ENCODE measurements around the gene NFATC2IP. TPM values are rescaled to one million over a fixed set of nuclear protein-coding genes. Genes with fewer than 3 reads are reported as not detected.

Gene NFATC2IP
- total and polyA plus RNA-seq, 2 donors: 20.6 to 49.1 TPM

GRCh38 chr16:28931801-28932225 lies 18.9 kb upstream of the NFATC2IP start, which contains the start of gene CD19:
TSS of gene CD19 (plus strand) at chr16:28931971. CDS start at chr16:28932001, 30 bp downstream.
- peaks cover 5 to 44% of the 10 kb centered on the region in 2 donors for H3K4me1 ChIP-seq (ENCODE audit: control insufficient read depth in 2 of 2, insufficient read depth in 2 of 2, low read length in 2 of 2)
- WGBS: 95% methylated on average over 10 of the region's 10 CpGs

GRCh38 chr16:28932339-28933141 lies 18.2 kb upstream of the NFATC2IP start:
- H3K4me3 ChIP-seq (ENCODE audit: low read length in 2 of 2): no peak overlapping the region
- WGBS: 93% methylated on average over 20 of the region's 20 CpGs

More at GRCh38 chr16:28931801-28932225, 18.9 kb upstream of the NFATC2IP start, which contains the start of gene CD19:
- Histone ChIP-seq H3K27ac (ENCODE audit: low read depth in 1 of 2, low read length in 1 of 2) (peak within 1 kb of the TSS; percentile 3 to 80), H3K9me3 (ENCODE audit: control insufficient read depth in 2 of 2, insufficient read depth in 1 of 2, low read length in 1 of 2) (peaks cover 0 to 4% of the 10 kb centered on the region in 2 donors), H3K36me3 (ENCODE audit: control insufficient read depth in 2 of 2, insufficient read depth in 2 of 2, low read length in 1 of 2) (no peaks in the 10 kb centered on the region), H3K27me3 (ENCODE audit: control insufficient read depth in 2 of 2, insufficient read depth in 1 of 2, low read length in 1 of 2) (no peaks in the 10 kb centered on the region), H3K4me3 (ENCODE audit: low read length in 2 of 2) (no peak within 1 kb of the TSS)
- DNase-seq (ENCODE audit: low read depth in 6 of 9, low spot score in 9 of 9): no peak

GRCh38 chr16:28933171-28933570 lies 17.6 kb upstream of the NFATC2IP start:
- Histone ChIP-seq H3K4me3 (ENCODE audit: low read length in 2 of 2) (no peak overlapping the region), H3K9me3 (ENCODE audit: control insufficient read depth in 2 of 2, insufficient read depth in 1 of 2, low read length in 1 of 2) (peaks cover 0 to 5% of the 10 kb centered on the region in 2 donors), H3K4me1 (ENCODE audit: control insufficient read depth in 2 of 2, insufficient read depth in 2 of 2, low read length in 2 of 2) (peaks cover 5 to 50% of the 10 kb centered on the region in 2 donors), H3K27ac (ENCODE audit: low read depth in 1 of 2, low read length in 1 of 2) (no peak overlapping the region), H3K27me3 (ENCODE audit: control insufficient read depth in 2 of 2, insufficient read depth in 1 of 2, low read length in 1 of 2) (no peaks in the 10 kb centered on the region), H3K36me3 (ENCODE audit: control insufficient read depth in 2 of 2, insufficient read depth in 2 of 2, low read length in 1 of 2) (no peaks in the 10 kb centered on the region)
- WGBS: 90% methylated on average over 8 of the region's 8 CpGs
- no peak for DNase-seq (ENCODE audit: low read depth in 6 of 9, low spot score in 9 of 9)

More at GRCh38 chr16:28932339-28933141, 18.2 kb upstream of the NFATC2IP start:
- no peaks in the 10 kb centered on the region for H3K36me3 ChIP-seq (ENCODE audit: control insufficient read depth in 2 of 2, insufficient read depth in 2 of 2, low read length in 1 of 2)
- peaks cover 0 to 5% of the 10 kb centered on the region in 2 donors for H3K9me3 ChIP-seq (ENCODE audit: control insufficient read depth in 2 of 2, insufficient read depth in 1 of 2, low read length in 1 of 2)
- DNase-seq (ENCODE audit: low read depth in 6 of 9, low spot score in 9 of 9): no peak
- H3K27me3 ChIP-seq (ENCODE audit: control insufficient read depth in 2 of 2, insufficient read depth in 1 of 2, low read length in 1 of 2): no peaks in the 10 kb centered on the region
- H3K27ac ChIP-seq (ENCODE audit: low read depth in 1 of 2, low read length in 1 of 2): no peak overlapping the region
- H3K4me1 ChIP-seq (ENCODE audit: control insufficient read depth in 2 of 2, insufficient read depth in 2 of 2, low read length in 2 of 2): peaks cover 5 to 49% of the 10 kb centered on the region in 2 donors

- Histone ChIP-seq H3K9me3 (ENCODE audit: control insufficient read depth in 2 of 2, insufficient read depth in 1 of 2, low read length in 1 of 2) (peaks cover 0 to 5% of the 10 kb centered on the region in 2 donors), H3K4me3 (ENCODE audit: low read length in 2 of 2) (no peak overlapping the region), H3K27ac (ENCODE audit: low read depth in 1 of 2, low read length in 1 of 2) (no peak overlapping the region), H3K36me3 (ENCODE audit: control insufficient read depth in 2 of 2, insufficient read depth in 2 of 2, low read length in 1 of 2) (no peaks in the 10 kb centered on the region), H3K27me3 (ENCODE audit: control insufficient read depth in 2 of 2, insufficient read depth in 1 of 2, low read length in 1 of 2) (no peaks in the 10 kb centered on the region), H3K4me1 (ENCODE audit: control insufficient read depth in 2 of 2, insufficient read depth in 2 of 2, low read length in 2 of 2) (peaks cover 5 to 46% of the 10 kb centered on the region in 2 donors)
- no peak for DNase-seq (ENCODE audit: low read depth in 6 of 9, low spot score in 9 of 9)
- 97% methylated on average over 4 of the region's 4 CpGs for WGBS
Observed at GRCh38 chr16:28935346-28935745, 15.4 kb upstream of the NFATC2IP start.

GRCh38 chr16:28935924-28936783 lies 14.6 kb upstream of the NFATC2IP start:
- Histone ChIP-seq H3K4me1 (ENCODE audit: control insufficient read depth in 2 of 2, insufficient read depth in 2 of 2, low read length in 2 of 2) (peaks cover 2 to 38% of the 10 kb centered on the region in 2 donors), H3K27me3 (ENCODE audit: control insufficient read depth in 2 of 2, insufficient read depth in 1 of 2, low read length in 1 of 2) (no peaks in the 10 kb centered on the region), H3K36me3 (ENCODE audit: control insufficient read depth in 2 of 2, insufficient read depth in 2 of 2, low read length in 1 of 2) (no peaks in the 10 kb centered on the region), H3K4me3 (ENCODE audit: low read length in 2 of 2) (peak overlapping the region in 1 of 2 donors; percentile 1), H3K27ac (ENCODE audit: low read depth in 1 of 2, low read length in 1 of 2) (no peak overlapping the region), H3K9me3 (ENCODE audit: control insufficient read depth in 2 of 2, insufficient read depth in 1 of 2, low read length in 1 of 2) (peaks cover 0 to 5% of the 10 kb centered on the region in 2 donors)
- 33% methylated on average over 36 of the region's 36 CpGs for WGBS
- DNase-seq (ENCODE audit: low read depth in 6 of 9, low spot score in 9 of 9): peak in 8 of 9 donors; percentile 57 to 88 (median 72)

- Histone ChIP-seq H3K27ac (ENCODE audit: low read depth in 1 of 2, low read length in 1 of 2) (no peak overlapping the region), H3K4me1 (ENCODE audit: control insufficient read depth in 2 of 2, insufficient read depth in 2 of 2, low read length in 2 of 2) (peaks cover 0 to 32% of the 10 kb centered on the region in 2 donors), H3K9me3 (ENCODE audit: control insufficient read depth in 2 of 2, insufficient read depth in 1 of 2, low read length in 1 of 2) (peaks cover 0 to 5% of the 10 kb centered on the region in 2 donors), H3K27me3 (ENCODE audit: control insufficient read depth in 2 of 2, insufficient read depth in 1 of 2, low read length in 1 of 2) (no peaks in the 10 kb centered on the region), H3K36me3 (ENCODE audit: control insufficient read depth in 2 of 2, insufficient read depth in 2 of 2, low read length in 1 of 2) (no peaks in the 10 kb centered on the region), H3K4me3 (ENCODE audit: low read length in 2 of 2) (no peak overlapping the region)
- 74% methylated on average over 26 of the region's 26 CpGs for WGBS
- DNase-seq (ENCODE audit: low read depth in 6 of 9, low spot score in 9 of 9): no peak
Observed at GRCh38 chr16:28936784-28937155, 14.0 kb upstream of the NFATC2IP start.

GRCh38 chr16:28937222-28937876 lies 13.4 kb upstream of the NFATC2IP start:
- peaks cover 0 to 26% of the 10 kb centered on the region in 2 donors for H3K4me1 ChIP-seq (ENCODE audit: control insufficient read depth in 2 of 2, insufficient read depth in 2 of 2, low read length in 2 of 2)
- no peak overlapping the region for H3K27ac ChIP-seq (ENCODE audit: low read depth in 1 of 2, low read length in 1 of 2)
- peaks cover 0 to 5% of the 10 kb centered on the region in 2 donors for H3K9me3 ChIP-seq (ENCODE audit: control insufficient read depth in 2 of 2, insufficient read depth in 1 of 2, low read length in 1 of 2)
- H3K27me3 ChIP-seq (ENCODE audit: control insufficient read depth in 2 of 2, insufficient read depth in 1 of 2, low read length in 1 of 2): no peaks in the 10 kb centered on the region
- no peak for DNase-seq (ENCODE audit: low read depth in 6 of 9, low spot score in 9 of 9)
- 89% methylated on average over 14 of the region's 14 CpGs for WGBS
- no peaks in the 10 kb centered on the region for H3K36me3 ChIP-seq (ENCODE audit: control insufficient read depth in 2 of 2, insufficient read depth in 2 of 2, low read length in 1 of 2)
- H3K4me3 ChIP-seq (ENCODE audit: low read length in 2 of 2): no peak overlapping the region

GRCh38 chr16:28938721-28939120 lies 12.0 kb upstream of the NFATC2IP start:
- H3K9me3 ChIP-seq (ENCODE audit: control insufficient read depth in 2 of 2, insufficient read depth in 1 of 2, low read length in 1 of 2): peaks cover 0 to 7% of the 10 kb centered on the region in 2 donors
- DNase-seq (ENCODE audit: low read depth in 6 of 9, low spot score in 9 of 9): no peak
- no peak overlapping the region for H3K4me3 ChIP-seq (ENCODE audit: low read length in 2 of 2)
- H3K27me3 ChIP-seq (ENCODE audit: control insufficient read depth in 2 of 2, insufficient read depth in 1 of 2, low read length in 1 of 2): no peaks in the 10 kb centered on the region
- H3K4me1 ChIP-seq (ENCODE audit: control insufficient read depth in 2 of 2, insufficient read depth in 2 of 2, low read length in 2 of 2): peaks cover 0 to 19% of the 10 kb centered on the region in 2 donors
- H3K36me3 ChIP-seq (ENCODE audit: control insufficient read depth in 2 of 2, insufficient read depth in 2 of 2, low read length in 1 of 2): no peaks in the 10 kb centered on the region
- no peak overlapping the region for H3K27ac ChIP-seq (ENCODE audit: low read depth in 1 of 2, low read length in 1 of 2)
- WGBS: 97% methylated on average over 7 of the region's 7 CpGs
